ENCODE results near the gene ARHGAP26.
"Not testable (repeated sequence)": the region's sequence is repeated elsewhere in the genome, so short reads cannot be mapped to it uniquely, and the experiment has no call there.

Gene ARHGAP26

DNA sequence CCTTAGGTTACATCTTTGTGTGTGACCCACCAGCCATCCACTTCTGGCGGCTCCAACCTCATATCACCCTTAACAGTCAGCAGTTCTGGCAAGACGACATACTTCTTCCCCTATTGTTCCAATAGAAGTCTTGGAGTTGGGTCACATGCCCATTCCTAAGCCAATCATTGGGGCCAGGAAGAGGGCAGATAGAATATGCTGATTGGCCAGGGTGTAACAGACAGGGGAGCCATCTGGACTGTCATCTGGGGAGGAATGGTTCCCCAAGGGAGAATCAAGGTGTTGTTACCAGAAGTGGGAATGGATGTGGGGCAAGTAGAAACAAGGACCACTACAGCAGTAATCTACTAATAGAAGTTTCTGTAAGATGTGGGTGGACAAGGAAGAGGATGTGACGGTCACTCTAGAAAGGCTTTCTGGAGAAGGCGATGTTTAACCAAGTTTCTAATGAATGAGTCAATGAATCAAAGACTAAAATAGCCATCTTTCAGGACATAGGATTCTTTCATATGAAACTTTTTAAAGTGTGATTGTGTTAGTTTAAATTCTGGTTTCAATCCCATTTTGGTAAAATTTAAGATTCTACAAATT is 200.4 kb downstream of the ARHGAP26 start:
- no peak for DNase-seq

DNA sequence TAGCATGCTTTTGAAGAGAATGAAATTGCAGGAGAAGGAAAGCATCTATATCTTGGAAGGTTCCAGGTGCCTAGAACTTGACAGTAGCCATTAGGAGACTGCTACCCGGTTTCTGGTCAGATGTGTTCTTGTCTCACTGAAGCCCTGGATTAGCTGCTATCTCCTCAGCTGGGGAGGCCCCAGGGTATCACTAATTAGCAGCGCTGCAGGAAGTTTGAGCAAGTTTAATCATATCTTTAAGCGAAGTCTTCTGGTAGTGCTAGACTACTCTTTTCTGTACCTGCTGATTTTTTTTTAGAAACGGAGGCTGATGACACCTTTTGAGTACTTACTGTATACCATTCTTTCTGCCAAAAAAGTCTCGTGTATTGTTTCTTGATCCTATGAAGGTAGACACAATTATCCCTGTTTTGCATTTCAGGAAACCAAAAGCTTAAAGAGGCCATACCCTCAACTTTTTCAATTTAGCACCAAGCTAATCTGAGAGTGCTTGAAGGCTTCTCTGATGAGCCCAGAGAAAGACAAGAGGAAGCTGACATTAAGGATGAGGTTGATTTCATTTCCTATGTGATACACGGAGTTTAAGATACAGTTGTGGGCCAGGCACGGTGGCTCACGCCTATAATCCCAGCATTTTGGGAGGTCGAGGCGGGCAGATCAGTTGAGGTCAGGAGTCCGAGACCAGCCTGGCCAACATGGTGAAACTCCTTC is 201.3 kb downstream of the ARHGAP26 start:
- DNase-seq = peak; percentile 29

DNA sequence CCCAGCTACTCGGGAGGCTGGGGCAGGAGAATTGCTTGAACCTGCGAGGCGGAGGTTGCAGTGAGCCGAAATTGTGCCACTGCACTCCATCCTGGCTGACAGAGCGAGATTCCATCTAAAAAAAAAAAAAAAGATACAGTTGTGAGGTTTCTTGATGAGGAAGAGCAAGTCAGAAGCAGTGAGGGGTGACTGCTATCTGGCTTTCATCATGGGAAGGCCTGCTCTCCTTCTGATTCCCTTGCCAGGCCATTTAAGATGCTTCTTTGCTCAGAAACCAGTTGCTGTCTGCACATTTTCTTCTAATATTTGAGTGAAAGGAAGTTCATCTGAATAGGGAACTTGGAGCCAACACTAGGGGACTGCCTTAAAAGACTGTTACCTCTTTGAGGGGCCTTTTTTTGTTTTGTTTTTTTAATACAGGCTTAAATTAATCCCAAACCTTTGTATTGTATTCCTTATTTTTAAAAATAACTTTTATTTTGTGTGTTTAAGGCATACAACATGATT is 201.9 kb downstream of the ARHGAP26 start:
- peak; percentile 31 for DNase-seq

GRCh38 chr5:142973932-142974331 is 203.8 kb downstream of the ARHGAP26 start:
- DNase-seq = no peak

- DNase-seq = no peak
These were observed 204.2 kb downstream of the ARHGAP26 start for GRCh38 chr5:142974409-142974808.

DNA sequence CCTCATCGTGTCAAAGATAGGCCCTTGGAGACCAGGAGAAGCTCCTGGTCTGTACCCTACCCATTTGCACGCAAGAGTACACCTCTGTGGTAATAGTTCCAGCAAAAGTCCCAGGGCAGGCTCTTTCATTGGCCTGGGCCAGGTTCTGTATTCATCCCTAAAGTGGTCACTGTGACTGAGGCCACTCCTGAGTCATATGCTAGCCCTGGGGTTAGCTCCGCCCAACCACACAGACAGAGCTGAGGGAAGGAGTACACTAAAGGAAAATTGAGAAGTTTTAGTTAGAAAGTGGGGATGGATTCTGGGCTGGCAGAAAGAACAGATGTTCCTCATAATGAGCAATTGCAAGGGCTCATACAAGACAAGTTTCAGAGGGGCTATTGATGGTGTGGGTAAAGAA is 206.7 kb downstream of the ARHGAP26 start:
- DNase-seq = no peak

GRCh38 chr5:142977363-142978051 is 207.3 kb downstream of the ARHGAP26 start:
- DNase-seq = peak; percentile 87

DNA sequence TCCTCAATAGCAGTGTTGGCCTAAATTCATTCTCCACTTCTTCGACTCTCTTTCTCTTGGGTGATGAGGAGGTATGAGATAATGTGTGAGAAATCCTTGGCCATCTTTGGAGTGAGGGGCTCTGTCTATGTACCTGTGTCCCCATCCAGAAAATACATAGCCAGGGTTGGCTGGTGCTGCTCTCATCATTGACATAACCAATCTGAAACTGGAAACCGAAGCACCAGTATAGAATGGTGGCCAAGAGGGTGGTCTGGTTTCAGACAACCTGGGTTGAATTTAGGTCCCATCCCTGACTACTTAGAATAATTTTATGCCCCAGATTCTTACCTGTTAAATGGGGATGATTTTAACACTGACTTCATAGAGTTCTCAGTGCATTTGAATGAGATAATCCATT is 208.1 kb downstream of the ARHGAP26 start:
- no peak for DNase-seq

DNA sequence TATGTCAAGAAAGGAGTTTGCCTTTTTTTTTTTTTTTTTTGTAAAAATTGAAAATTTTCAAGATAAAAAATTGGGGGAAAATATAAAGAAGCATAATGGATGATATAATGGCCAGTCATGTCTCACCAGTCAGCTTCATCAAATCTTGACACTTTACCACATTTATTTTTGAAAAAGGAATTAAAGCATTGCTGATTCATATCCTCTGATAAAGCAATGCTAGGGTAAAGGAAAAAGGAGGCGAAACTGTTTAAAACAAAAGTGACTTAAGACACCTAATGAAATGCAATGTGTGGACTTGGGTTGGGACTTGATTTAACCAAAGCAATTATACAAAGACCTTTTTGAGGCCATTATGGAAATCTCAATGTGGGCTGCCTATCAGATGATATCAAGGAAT is 208.5 kb downstream of the ARHGAP26 start:
- peak; percentile 25 for DNase-seq

GRCh38 chr5:142979636-142980035 is 209.5 kb downstream of the ARHGAP26 start:
- no peak for DNase-seq

DNA sequence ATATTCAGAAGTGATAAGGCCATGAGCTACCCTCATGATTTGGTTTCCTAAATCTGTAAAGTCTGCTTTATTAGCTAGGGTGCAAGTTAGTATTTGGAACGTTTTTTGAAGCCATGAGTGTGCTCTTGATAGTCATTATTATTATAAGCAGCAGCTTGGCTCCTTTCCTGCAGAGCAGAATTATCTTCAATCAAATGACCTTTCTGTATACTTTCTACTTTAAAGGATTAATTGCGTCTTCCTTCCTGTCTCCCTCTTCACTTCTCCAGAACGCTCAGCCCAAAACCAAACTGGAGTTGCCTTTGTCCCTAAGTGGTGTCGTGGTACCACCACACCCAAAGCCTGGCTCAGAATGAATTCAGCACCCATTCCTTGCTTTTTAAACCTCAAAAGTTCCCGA is 211.3 kb downstream of the ARHGAP26 start:
- peak; percentile 16 for DNase-seq

DNA sequence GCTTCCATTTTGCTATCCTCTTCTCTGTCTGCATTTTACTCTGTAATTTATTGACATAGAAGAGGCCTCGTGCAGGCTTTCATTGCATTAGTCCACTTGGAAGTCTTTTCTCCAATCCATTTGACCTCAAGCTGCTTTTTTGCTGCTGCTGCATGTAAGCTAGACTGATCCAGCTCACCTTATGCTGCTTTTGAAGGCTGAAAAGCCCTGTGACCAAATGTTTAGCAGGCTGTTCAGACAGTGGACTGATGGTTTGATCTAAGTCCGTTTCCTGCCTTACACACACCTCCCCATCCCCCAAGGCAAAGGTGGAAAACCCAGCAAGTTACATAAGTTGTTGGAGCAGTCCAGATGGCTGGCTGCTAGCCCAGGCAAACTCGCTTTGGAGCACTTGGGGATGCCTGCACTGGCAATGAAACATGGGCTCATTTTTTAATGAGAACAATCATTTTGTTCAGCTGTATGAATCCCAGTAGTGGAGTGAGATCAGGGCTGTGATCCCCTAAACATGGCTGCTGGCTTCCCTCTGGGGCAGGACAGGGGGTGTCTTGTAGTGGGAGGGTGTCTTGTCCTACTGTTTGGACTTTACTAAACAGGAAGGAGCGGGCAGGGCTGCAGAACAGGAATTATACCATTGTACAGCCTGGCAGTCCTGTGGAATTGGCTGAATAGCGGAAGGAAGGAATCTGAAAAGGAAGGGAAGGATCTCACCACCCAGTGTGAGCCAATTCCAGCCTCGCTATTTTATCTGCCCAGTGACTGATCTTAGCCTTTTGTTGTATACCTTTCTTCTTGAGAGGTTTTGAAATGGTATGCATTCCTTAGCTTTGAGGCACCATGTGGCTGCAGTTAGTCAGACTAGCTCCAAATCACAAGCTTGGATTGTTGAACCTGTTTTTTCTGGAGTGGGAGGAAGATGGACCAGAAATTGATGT is 212.0 kb downstream of the ARHGAP26 start:
- peak; percentile 6 for DNase-seq

DNA sequence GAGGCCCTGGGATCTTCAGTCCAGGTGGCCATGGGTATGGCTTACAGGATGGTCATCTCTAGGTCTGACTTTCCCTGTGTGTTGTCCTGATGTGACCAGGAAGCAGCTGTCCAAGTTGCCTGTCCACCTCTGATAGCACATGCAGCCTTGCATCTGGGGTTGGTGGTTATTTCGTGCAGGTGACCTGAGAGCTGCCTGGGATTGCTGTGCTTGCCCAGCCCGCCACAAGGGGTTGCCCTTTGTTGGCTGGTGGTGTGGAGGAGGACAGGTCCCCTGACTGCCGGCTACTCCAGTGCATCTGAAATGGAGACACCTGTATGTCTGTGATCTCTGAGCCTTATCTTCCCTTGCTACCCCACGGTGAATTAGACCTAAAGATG is 212.6 kb downstream of the ARHGAP26 start:
- DNase-seq = no peak

DNA sequence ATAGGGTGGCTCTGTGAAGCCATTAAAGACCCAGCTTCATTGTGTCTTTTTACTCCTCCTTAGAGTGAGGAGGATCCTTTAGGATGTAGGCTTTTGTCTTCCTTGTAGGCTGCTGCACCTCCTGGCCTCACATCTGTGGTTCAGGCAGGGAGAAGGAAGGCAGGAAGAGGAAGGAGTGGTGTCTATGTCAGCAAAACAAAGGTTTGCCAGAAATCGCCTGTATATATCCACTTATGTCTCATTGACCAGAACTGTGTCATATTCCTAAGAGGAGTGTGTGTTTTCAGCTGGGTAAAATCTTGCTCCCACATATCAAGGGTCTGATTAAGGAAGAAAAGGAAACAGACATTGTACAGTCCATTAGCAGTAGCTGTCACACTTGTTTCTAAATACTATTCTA is 213.8 kb downstream of the ARHGAP26 start:
- DNase-seq = no peak

DNA sequence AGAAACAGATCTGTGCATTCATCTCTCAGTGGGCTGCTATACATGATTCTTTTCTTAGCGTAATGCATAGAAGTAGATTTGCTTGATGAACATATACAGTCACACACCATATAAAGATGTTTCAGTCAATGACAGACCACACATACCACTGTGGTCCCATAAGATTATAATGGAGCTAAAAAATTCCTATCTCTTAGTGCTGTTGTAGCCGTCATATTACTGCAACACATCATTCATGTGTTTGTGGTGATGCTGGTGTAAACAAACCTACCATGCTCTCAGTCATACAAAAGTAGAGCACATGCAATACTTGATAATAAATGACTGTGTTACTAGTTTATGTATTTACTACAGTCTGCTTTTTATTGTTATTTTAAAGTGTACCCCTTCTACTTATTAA is 214.3 kb downstream of the ARHGAP26 start:
- DNase-seq = no peak

- not testable (repeated sequence) for DNase-seq
These were observed 219.1 kb downstream of the ARHGAP26 start for GRCh38 chr5:142989270-142989669.

- not testable (repeated sequence) for DNase-seq
These were observed 219.9 kb downstream of the ARHGAP26 start for GRCh38 chr5:142990073-142990472.

DNA sequence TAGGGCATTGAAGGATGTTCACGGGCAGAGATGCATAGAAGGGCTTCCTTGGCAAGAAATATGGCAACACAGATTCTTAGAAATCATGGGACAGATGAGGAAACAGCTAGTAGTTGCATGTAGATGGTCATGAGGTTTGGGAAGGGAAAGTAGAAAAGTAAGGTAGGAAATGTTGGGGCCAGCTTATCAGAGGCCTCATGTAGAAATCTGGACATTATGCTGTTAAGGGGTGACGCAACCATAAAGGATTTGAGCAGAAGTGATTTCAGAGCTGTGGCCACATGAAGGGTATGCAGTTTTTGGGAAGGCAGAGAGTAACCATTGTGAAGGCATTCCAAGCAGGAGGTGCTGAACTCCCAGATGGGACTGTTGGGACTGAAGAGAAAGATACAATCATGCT is 224.0 kb downstream of the ARHGAP26 start:
- DNase-seq = peak; percentile 14

GRCh38 chr5:142995621-142996020 is 225.4 kb downstream of the ARHGAP26 start:
- DNase-seq = not testable (repeated sequence)

DNA sequence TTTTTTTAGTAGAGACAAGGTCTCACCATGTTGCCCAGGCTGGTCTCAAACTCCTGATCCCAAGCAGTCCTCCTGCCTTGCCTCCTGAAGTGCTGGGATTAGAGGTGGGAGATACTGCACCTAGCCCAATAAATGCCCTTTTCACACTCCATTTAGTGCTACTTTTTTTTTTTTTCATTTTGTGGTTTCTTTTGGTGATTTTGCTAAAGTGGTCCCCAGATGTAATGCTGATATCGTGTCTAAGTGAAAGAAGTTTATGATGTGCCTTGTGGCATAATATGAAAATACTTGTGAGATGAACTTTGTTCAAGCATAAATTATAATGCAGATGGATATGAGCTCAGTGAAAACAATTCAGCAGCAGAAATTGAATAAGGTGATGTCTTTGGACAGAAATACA is 227.4 kb downstream of the ARHGAP26 start:
- DNase-seq = peak; percentile 30

DNA sequence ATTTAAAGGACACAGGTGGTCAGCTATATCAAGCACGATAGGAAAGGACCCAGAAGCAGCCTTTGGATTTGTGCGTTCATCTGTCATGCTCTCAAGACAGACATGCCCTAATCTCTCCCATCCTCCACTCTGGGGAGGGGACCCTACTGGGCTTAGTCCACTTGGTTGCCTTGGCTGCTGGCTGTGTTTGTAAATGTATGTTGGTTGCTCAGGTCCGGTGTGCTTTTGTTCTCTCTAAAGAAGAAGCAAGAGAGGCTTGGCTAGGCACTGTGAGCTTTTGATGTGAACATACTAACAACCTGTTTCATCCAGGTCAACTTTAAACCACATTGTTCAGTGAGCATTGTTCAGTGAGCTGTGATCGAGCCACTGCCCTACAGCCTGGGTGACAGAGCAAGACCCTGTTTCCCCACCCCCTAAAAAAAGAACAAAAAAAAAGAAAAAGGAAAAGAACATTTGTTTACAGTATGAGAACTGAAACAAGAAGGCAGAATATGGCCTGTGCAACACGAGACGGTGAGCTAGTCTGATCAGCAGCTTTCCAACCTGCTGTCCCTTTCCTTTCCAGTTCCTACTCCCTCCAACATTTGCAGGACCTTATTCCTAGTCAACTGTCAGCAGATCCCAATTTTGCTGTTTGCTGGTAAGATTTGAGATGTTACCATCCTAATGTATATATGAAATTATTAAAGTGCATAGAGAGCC is 228.3 kb downstream of the ARHGAP26 start:
- no peak for DNase-seq

- DNase-seq = not testable (repeated sequence)
These were observed 230.4 kb downstream of the ARHGAP26 start for GRCh38 chr5:143000551-143000950.
